ENCODE data around the gene PSMD1. TPM values are rescaled to one million over a fixed set of nuclear protein-coding genes. Genes with fewer than 3 reads are reported as not detected.

PSMD1 gene
- total and polyA plus RNA-seq, 8 donors: 13.4 to 35.6 (median 25.1) TPM

- Histone ChIP-seq H3K4me1 (no peaks in the 10 kb centered on the region), H3K4me3 (no peak overlapping the region), H3K9me3 (no peaks in the 10 kb centered on the region), H3K36me3 (peaks cover 0 to 19% (median 0%) of the 10 kb centered on the region in 3 donors), H3K27me3 (no peaks in the 10 kb centered on the region), H3K27ac (no peak overlapping the region)
- TF ChIP-seq, protein P1, sequence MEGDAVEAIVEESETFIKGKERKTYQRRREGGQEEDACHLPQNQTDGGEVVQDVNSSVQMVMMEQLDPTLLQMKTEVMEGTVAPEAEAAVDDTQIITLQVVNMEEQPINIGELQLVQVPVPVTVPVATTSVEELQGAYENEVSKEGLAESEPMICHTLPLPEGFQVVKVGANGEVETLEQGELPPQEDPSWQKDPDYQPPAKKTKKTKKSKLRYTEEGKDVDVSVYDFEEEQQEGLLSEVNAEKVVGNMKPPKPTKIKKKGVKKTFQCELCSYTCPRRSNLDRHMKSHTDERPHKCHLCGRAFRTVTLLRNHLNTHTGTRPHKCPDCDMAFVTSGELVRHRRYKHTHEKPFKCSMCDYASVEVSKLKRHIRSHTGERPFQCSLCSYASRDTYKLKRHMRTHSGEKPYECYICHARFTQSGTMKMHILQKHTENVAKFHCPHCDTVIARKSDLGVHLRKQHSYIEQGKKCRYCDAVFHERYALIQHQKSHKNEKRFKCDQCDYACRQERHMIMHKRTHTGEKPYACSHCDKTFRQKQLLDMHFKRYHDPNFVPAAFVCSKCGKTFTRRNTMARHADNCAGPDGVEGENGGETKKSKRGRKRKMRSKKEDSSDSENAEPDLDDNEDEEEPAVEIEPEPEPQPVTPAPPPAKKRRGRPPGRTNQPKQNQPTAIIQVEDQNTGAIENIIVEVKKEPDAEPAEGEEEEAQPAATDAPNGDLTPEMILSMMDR (IDR thresholded peaks at IDR 0.05): no peak
- WGBS, 2 donors: 94 to 97% methylated on average over 2 of the region's 2 CpGs
- no peak for DNase-seq
- intact Hi-C loops (cut with DNase I): no loop called here
- no peak for FAIRE-seq
- no peak for ATAC-seq
These were observed 90.0 kb downstream of the PSMD1 start for GRCh38 chr2:231146665-231147064.

- ATAC-seq (no peak), DNase-seq (no peak), FAIRE-seq (no peak)
- Histone ChIP-seq H3K36me3 (peaks cover 0 to 31% (median 0%) of the 10 kb centered on the region in 3 donors), H3K4me1 (peaks cover 0 to 3% (median 0%) of the 10 kb centered on the region in 3 donors), H3K4me3 (no peak overlapping the region), H3K27me3 (no peaks in the 10 kb centered on the region), H3K27ac (no peak overlapping the region), H3K9me3 (no peaks in the 10 kb centered on the region)
- 86 to 90% methylated on average over 8 of the region's 8 CpGs for WGBS, 2 donors
- TF ChIP-seq, protein P1 (IDR thresholded peaks at IDR 0.05): no peak
- intact Hi-C loops (cut with DNase I): no loop called here
These were observed 96.3 kb downstream of the PSMD1 start for GRCh38 chr2:231152800-231153557.

DNA sequence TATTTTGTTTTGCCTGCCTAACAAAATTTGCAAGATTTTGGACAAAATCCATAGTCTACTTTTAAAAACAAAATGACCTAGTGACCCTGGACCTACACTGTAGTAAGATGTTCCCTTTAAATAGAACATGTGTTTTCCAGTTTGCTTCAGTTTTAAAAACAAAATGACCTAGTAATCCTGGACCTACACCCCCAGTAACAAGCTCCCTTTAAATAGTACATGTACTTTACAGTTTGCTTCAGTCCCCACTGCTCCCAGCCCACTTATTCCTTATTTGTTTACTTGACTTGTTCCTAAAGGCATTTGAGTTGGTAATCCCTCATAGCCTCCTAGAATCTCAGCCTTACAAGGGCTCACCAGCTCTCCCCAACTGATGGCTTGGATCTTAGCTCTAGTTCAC, 102.6 kb downstream of the PSMD1 start:
- ATAC-seq: no peak
- no peak overlapping the region for H3K27ac ChIP-seq
- no peak for FAIRE-seq

GRCh38 chr2:231160701-231161100, 104.0 kb downstream of the PSMD1 start:
- H3K36me3 ChIP-seq: peaks cover 0 to 4% (median 0%) of the 10 kb centered on the region in 3 donors
- no peaks in the 10 kb centered on the region for H3K9me3 ChIP-seq
- intact Hi-C loops (cut with DNase I): no loop called here
- DNase-seq (no peak), ATAC-seq (no peak), FAIRE-seq (no peak)
- no peak overlapping the region for H3K4me3 ChIP-seq
- no peaks in the 10 kb centered on the region for H3K27me3 ChIP-seq
- TF ChIP-seq, protein P1 (IDR thresholded peaks at IDR 0.05): no peak
- H3K27ac ChIP-seq: no peak overlapping the region
- 91 to 95% methylated on average over 5 of the region's 5 CpGs for WGBS, 2 donors
- H3K4me1 ChIP-seq: no peaks in the 10 kb centered on the region

More for the DNA sequence above, 102.6 kb downstream of the PSMD1 start:
- Histone ChIP-seq H3K4me1 (peaks cover 0 to 3% (median 0%) of the 10 kb centered on the region in 3 donors), H3K27me3 (no peaks in the 10 kb centered on the region), H3K9me3 (no peaks in the 10 kb centered on the region), H3K36me3 (peaks cover 0 to 11% (median 0%) of the 10 kb centered on the region in 3 donors), H3K4me3 (no peak overlapping the region)
- intact Hi-C loops (cut with DNase I): no loop called here
- TF ChIP-seq, protein P1 (IDR thresholded peaks at IDR 0.05): no peak
- no peak for DNase-seq

GRCh38 chr2:231161252-231161839, 104.7 kb downstream of the PSMD1 start:
- intact Hi-C loops (cut with DNase I): no loop called here
- FAIRE-seq (no peak), ATAC-seq (no peak), DNase-seq (no peak)
- Histone ChIP-seq H3K36me3 (peaks cover 0 to 4% (median 0%) of the 10 kb centered on the region in 3 donors), H3K27ac (peak overlapping the region in 2 of 4 donors; percentile 9 to 14), H3K4me3 (no peak overlapping the region), H3K9me3 (no peaks in the 10 kb centered on the region), H3K27me3 (no peaks in the 10 kb centered on the region), H3K4me1 (no peaks in the 10 kb centered on the region)
- WGBS, 2 donors: 84 to 91% methylated on average over 7 of the region's 7 CpGs
- TF ChIP-seq, protein P1 (IDR thresholded peaks at IDR 0.05): no peak

All from pancreas (tissue), 10 donors.